SK-N-SH treated with all-trans-retinoic acid at 6 μM for 48 hours (cell line): Measurements from ENCODE around the gene ZNF691.

Experiments used
- ARNTL ChIP-seq: fragments of 450-650 bp; formaldehyde crosslinking; IDR thresholded peaks from 2 replicates; pipeline ENCODE4 v1.5.0; 2020; ENCODE audit warnings: low read depth, mild to moderate bottlenecking, moderate library complexity, borderline replicate concordance
- BACH2 ChIP-seq: fragments of 250-450 bp; sonication (Bioruptor Pico); IDR thresholded peaks from 2 replicates; pipeline ENCODE4 v1.9.0; 2021; ENCODE audit warnings: mild to moderate bottlenecking, borderline replicate concordance
- CSDC2 ChIP-seq: fragments of 250-450 bp; sonication (Bioruptor Pico); IDR thresholded peaks from 2 replicates; pipeline ENCODE4 v1.5.0; 2020; ENCODE audit warnings: mild to moderate bottlenecking, moderate library complexity
- CSRNP3 ChIP-seq: fragments of 250-450 bp; sonication (Bioruptor Pico); IDR thresholded peaks from 2 replicates; pipeline ENCODE4 v1.5.1; 2021; ENCODE audit warnings: mild to moderate bottlenecking, moderate library complexity
- PPARA ChIP-seq: fragments of 250-450 bp; sonication (Bioruptor Pico); IDR thresholded peaks from 2 replicates; pipeline ENCODE4 v1.5.0; 2020; ENCODE audit warnings: mild to moderate bottlenecking, borderline replicate concordance
- ZC3H10 ChIP-seq: fragments of 250-450 bp; sonication (Bioruptor Pico); IDR thresholded peaks from 2 replicates; pipeline ENCODE4 v1.5.1; 2021; ENCODE audit warnings: mild to moderate bottlenecking, moderate library complexity
- TF ChIP-seq, protein P1 (sequence below): fragments of 250-450 bp; sonication (Bioruptor Pico); IDR thresholded peaks from 2 replicates; pipeline ENCODE4 v1.8.0; 2020; ENCODE audit warnings: mild to moderate bottlenecking, moderate library complexity, borderline replicate concordance

DNA sequence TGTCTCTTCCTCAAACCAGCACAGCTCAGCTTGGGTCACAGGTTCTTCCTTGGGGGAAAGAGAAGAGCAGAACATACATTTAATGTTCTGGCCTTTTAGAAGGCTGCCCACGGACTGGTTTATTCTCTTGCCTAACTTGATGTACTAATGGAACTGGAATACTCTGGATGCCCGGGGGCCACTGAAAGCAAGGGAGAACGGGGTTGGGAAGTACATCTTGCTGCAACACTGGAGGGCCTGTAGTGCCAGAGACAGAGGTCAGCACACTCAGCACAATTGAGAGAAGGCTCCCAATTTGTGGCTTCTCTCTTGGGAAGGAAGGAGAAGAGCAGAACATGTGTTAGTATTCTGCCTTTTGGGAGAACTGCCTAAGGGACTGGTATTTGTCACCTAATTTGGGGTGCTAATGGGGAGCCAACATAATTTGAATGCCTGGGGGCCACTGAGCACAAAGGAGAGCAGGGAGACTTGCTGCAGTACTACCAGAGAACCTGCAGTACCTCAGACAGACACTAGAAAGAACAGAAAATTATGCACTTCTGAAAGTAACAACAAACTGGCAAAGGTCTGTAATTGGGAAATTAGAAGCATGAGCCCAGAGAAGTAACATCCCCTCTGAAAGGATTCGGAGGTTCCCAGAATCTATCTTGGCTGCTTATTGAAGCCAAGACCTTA is 14.1 kb downstream of the ZNF691 start:
- no peak for TF ChIP-seq ARNTL (CRISPR knock-in tag)
- TF ChIP-seq BACH2 = no peak
- TF ChIP-seq PPARA = no peak
- TF ChIP-seq CSDC2 (CRISPR knock-in tag) = no peak
- no peak for TF ChIP-seq CSRNP3 (CRISPR knock-in tag)
- TF ChIP-seq, protein P1, sequence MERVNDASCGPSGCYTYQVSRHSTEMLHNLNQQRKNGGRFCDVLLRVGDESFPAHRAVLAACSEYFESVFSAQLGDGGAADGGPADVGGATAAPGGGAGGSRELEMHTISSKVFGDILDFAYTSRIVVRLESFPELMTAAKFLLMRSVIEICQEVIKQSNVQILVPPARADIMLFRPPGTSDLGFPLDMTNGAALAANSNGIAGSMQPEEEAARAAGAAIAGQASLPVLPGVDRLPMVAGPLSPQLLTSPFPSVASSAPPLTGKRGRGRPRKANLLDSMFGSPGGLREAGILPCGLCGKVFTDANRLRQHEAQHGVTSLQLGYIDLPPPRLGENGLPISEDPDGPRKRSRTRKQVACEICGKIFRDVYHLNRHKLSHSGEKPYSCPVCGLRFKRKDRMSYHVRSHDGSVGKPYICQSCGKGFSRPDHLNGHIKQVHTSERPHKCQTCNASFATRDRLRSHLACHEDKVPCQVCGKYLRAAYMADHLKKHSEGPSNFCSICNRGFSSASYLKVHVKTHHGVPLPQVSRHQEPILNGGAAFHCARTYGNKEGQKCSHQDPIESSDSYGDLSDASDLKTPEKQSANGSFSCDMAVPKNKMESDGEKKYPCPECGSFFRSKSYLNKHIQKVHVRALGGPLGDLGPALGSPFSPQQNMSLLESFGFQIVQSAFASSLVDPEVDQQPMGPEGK (CRISPR knock-in tag) = no peak
- TF ChIP-seq ZC3H10 (CRISPR knock-in tag) = no peak
